ENCODE results near the gene CBFA2T3. TPM values are rescaled to one million over a fixed set of nuclear protein-coding genes. Genes with fewer than 3 reads are reported as not detected.
"Not testable (repeated sequence)": the region's sequence is repeated elsewhere in the genome, so short reads cannot be mapped to it uniquely, and the experiment has no call there.

The CBFA2T3 gene
- total RNA-seq, 2 donors from 2014 or later, result 10.5 to 15.7 TPM

- no peak for ATAC-seq
- intact Hi-C loops (cut with DNase I, micrococcal nuclease), result no loop called here
- DNase-seq, result no peak
Observed at GRCh38 chr16:88921591-88921990, 55.4 kb downstream of the CBFA2T3 start.

DNA sequence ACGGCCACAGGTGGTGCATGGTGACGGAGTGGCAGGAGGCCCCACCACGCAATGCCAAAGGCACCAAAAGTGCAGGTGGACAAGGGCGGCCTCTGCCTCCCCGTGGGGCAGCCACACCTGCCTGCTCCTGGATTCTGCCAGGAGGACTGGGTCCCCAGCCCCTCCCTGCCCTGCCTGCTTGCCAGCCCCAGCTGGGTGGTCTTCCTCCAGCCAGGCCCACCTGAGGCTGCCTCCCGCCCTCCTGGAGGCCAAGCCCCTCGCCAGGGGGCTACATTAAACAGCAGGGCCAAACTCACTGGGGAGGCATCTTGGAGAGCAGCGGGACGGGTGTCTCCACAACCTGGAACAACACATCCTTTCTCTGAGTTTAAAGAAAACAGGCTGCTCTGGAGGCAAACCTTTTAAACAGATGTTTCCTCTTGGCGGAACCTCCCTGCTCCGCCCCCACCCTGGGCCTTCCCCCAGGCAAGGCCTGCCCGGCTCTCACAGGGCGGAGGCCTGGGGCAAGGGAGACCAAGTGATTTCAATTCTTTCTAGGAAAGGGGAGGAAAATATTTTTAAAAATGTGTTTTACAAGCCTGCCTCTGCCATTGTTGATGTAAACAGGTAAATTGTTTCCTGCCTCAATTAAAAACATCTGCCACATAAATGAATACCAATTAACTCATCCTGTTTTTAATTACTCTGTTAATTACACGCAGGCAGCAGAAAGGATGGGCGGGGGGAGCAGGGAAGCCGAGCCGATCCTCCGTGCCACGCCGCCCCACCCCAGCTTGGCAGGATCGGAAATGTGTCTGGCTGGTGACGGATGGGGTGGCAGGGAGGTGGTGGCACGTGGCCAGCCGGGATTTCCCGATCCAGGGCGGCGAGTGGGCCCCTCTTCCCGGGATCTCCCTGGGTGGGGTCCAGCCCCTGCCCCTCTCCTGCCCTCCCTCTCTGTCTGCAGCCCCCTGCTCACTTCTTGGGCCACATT, 56.1 kb downstream of the CBFA2T3 start:
- intact Hi-C loops (cut with DNase I, micrococcal nuclease), result no loop called here
- ATAC-seq, result peak; percentile 78
- peak; percentile 69 to 78 for DNase-seq

DNA sequence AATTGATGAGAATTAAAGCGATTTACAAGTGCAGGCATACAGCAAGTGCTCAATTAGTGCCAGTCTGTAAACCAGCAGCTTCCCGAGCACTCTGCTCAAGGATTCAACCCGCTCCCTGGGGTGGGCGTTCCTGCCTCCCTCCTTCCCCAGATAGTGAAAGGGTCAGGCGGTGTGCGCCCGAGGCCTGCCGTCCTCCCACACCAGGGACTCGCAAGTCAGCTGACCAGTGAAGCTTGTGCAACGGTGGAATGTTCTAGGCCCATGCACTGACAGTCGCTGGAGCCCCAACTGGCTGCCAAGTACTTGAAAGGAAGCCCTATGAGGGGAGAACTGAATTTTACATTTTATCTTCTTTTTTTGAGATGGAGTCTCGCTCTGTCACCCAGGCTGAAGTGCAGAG, 57.1 kb downstream of the CBFA2T3 start:
- intact Hi-C loops (cut with DNase I, micrococcal nuclease), result no loop called here
- ATAC-seq (no peak), DNase-seq (no peak)

DNA sequence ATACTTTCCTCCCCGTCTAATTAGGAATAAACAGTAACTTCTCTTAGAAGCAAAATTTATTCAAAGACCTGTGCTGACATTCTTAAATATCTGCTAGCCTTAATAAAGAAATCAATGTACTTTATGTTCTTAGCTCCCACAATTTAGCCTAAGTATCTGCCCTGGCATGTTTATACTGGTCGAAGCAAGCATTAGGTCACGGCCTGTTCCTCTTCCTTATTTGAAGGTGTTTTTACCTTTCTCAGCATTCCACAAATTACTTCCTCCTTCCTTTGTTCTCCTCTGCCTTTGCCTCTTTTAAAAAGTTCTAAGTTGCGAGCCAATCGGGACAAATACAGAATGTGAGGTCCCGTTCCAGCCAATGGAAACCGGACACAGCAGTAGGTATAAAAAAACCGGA, 58.1 kb downstream of the CBFA2T3 start:
- DNase-seq; intact Hi-C loops (cut with DNase I, micrococcal nuclease); ATAC-seq: not testable (repeated sequence)

GRCh38 chr16:88917915-88918627, 58.9 kb downstream of the CBFA2T3 start:
- DNase-seq (no peak), ATAC-seq (no peak)
- intact Hi-C loops (cut with DNase I, micrococcal nuclease), result no loop called here

GRCh38 chr16:88917146-88917914, 59.7 kb downstream of the CBFA2T3 start:
- ATAC-seq, result no peak
- intact Hi-C loops (cut with DNase I, micrococcal nuclease), result no loop called here
- DNase-seq, result no peak

- intact Hi-C loops (cut with DNase I, micrococcal nuclease), result no loop called here
- ATAC-seq (no peak), DNase-seq (no peak)
Observed at GRCh38 chr16:88915639-88916327, 61.2 kb downstream of the CBFA2T3 start.

DNA sequence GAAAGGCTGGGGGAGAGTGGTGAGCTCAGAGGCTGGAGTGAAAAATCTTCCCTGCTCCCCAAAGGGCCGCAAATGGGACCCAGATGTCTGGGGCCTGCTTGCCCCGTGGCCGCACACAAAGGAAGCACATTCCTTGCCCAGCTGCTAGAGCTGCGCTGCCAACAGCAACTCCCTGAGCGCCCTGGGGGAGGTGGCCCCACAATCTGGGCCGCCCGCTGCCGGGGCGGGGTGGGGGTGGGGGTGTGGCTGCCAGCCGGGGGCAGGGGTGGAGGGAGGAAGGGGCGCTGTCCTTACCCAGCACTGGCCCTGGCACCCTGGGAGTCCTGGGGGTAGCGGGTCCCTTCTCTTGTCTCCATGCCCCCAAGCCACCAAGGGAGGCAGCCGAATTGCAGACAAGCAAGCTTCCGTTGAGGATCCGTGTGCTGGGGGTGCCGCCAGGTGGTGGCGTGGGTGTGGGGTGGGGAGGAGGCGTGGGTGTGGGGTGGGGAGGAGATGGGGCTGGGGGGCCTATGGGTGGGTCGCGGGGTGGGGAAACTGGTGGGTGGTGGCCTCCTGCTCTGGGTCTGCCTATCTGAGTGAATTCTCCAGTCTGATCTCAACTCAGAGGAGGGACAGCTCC, 62.1 kb downstream of the CBFA2T3 start:
- intact Hi-C loops (cut with DNase I, micrococcal nuclease), result no loop called here
- DNase-seq (no peak), ATAC-seq (no peak)

DNA sequence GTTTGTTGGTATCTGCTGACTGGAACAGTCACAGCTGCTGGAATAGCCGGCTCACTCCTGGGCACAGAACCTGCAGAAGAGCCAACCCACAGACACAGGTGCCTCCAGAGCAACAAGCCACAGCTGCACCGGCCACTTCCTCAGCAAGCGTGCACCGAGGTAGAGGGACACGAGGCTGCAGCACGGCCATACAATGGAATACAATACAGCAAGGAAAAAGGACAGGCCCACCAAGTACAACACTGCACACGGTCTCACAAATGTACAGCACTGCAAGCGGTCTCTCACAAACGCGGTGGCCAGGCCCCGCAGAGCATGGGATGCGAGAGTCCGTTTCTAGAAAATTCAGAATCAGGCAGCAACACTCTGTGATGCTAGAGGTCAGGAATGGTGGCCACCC, 63.1 kb downstream of the CBFA2T3 start:
- DNase-seq, result no peak
- ATAC-seq, result no peak
- intact Hi-C loops (cut with DNase I, micrococcal nuclease), result no loop called here

GRCh38 chr16:88913001-88913612, 63.9 kb downstream of the CBFA2T3 start:
- no peak for ATAC-seq
- intact Hi-C loops (cut with DNase I, micrococcal nuclease), result no loop called here

GRCh38 chr16:88912556-88912955, 64.5 kb downstream of the CBFA2T3 start:
- ATAC-seq (no peak), DNase-seq (no peak)
- intact Hi-C loops (cut with DNase I, micrococcal nuclease), result no loop called here

More at GRCh38 chr16:88913001-88913612, 63.9 kb downstream of the CBFA2T3 start:
- no peak for DNase-seq

DNA sequence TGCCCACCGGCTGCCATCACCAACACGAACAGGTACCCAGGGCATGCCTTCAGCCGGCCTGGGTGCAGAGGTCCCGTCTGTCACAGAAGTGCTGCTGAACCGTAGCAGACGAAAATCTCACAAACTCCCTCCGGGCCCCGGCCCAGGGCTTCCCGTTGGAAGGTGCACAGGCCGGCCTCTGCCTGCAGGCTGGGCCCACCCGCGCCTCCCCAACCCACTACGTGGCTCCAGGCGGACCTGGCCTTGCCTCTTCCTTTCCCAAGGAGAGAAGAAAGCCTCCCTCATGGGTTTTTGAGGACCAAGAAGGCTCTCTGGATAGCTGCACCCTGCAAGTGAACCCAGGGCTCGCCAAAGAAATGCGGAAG, 65.1 kb downstream of the CBFA2T3 start:
- DNase-seq (no peak), ATAC-seq (no peak)
- intact Hi-C loops (cut with DNase I, micrococcal nuclease), result no loop called here

- intact Hi-C loops (cut with DNase I, micrococcal nuclease), result no loop called here
- ATAC-seq, result no peak
- peak in 1 of 2 donors; percentile 16 for DNase-seq
Observed at GRCh38 chr16:88911136-88911945, 65.7 kb downstream of the CBFA2T3 start.

GRCh38 chr16:88910284-88911135, 66.5 kb downstream of the CBFA2T3 start:
- ATAC-seq (no peak), DNase-seq (no peak)
- intact Hi-C loops (cut with DNase I, micrococcal nuclease), result no loop called here

DNA sequence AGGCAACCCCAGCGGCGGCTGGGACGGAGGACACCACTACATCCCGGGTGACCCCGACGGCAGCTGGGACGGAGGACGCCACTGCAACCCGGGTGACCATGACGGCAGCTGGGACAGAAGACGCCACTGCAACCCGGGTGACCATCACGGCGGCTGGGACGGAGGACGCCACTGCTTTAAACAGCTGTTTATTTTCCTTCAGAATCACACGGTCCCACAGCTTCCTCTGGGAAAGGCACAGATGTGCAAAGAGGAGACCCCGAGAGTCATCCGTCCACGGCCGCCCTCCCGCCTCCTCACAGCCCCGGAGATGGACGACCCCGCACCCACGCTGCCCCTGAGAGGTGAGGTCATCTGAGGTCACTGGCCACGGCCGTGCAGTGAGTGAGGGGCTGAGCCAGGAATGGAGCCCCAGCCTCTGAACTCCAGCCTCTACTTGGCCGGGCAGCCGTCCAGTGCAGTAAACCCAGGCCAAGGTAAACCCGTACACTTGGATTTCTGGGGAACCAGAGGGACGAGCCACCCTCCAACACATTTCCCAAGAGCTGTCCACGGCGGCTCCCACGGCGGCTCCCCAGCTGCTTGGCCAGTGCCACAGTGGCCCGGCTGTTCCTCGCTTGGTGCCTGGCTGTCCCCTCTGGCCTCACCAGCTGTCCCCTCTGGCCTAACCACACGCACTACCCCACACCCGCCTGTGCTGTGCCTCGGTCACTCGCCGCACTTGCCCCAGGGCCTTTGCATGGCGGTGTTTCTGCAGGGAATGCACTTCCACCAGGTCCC, 67.4 kb downstream of the CBFA2T3 start:
- intact Hi-C loops (cut with DNase I, micrococcal nuclease), result no loop called here
- DNase-seq (no peak), ATAC-seq (no peak)

DNA sequence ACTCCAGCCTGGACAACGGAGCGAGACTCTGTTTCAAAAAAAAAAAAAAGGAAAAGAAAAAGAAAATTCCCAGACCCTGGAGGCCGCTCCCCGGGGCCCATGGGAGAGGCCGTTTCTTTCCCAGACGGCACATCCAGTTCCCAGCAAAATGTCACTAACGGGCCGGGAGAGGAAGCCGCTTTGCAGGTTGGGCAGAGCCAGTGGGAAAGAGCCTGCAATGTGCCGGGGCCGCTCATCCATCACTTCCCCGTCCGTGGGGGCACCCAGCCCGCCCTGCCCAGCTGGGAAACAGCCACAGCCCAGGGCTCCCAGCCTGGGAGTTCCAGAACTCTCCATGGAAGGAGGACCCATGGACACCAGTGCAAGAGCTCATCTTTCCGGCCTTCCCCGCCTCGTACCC, 68.7 kb downstream of the CBFA2T3 start:
- DNase-seq, result no peak
- ATAC-seq, result no peak
- intact Hi-C loops (cut with DNase I, micrococcal nuclease), result no loop called here

All from left colon (tissue), 2 donors.